K562 (cell line): ENCODE results near the gene MRPL40.

Experiments
- BMI1 ChIP-seq: fragments of 150-350 bp; IDR thresholded peaks from 2 replicates; pipeline ENCODE4 v1.6.1; 2014; ENCODE audit warnings: low read length
- CTCF ChIP-seq, 3 experiments: IDR thresholded peaks in 2 of 3; conservative IDR thresholded peaks in 1 of 3; 2 replicates each; pipeline ENCODE4 v1.5.1; 2011 to 2012; ENCODE audit warnings: low read length in 3 of 3, mild to moderate bottlenecking in 3 of 3, control low read depth in 2 of 3, improper control_type of control experiment in 1 of 3, inconsistent platforms in 1 of 3, low read depth in 1 of 3, mixed read lengths in 1 of 3, moderate library complexity in 1 of 3; ENCODE audit not compliant: insufficient read depth in 2 of 3
- MAFK ChIP-seq: IDR thresholded peaks from 2 replicates; pipeline ENCODE4 v1.6.1; 2011; ENCODE audit warnings: low read length, improper control_type of control experiment
- POLR2A ChIP-seq: fragments of 450-650 bp; conservative IDR thresholded peaks from 2 replicates; pipeline ENCODE4 v1.6.1; 2016
- SETDB1 ChIP-seq: IDR thresholded peaks from one replicate; pipeline ENCODE4 v1.6.1; 2012; ENCODE audit warnings: low read length, control low read depth, inconsistent platforms
- SMARCA5 ChIP-seq: fragments of 450-650 bp; IDR thresholded peaks from 2 replicates; pipeline ENCODE4 v1.6.1; 2016
- TSHZ1 ChIP-seq: fragments of 250-450 bp; sonication (Bioruptor Pico); IDR thresholded peaks from 2 replicates; pipeline ENCODE4 v1.4.0; 2020; ENCODE audit warnings: mild to moderate bottlenecking, moderate library complexity
- ZC3H4 ChIP-seq: sonication (generic); formaldehyde crosslinking; IDR thresholded peaks from 2 replicates; pipeline ENCODE4 v1.9.0; 2021; ENCODE audit warnings: missing genetic modification reagents, borderline replicate concordance
- ZEB2 ChIP-seq: fragments of 450-650 bp; IDR thresholded peaks from 2 replicates; pipeline ENCODE4 v1.6.1; 2016
- ZFP30 ChIP-seq: fragments of 250-450 bp; sonication (Bioruptor Pico); IDR thresholded peaks from 2 replicates; pipeline ENCODE4 v1.8.0; 2022; ENCODE audit warnings: moderate library complexity, mild to moderate bottlenecking, inconsistent platforms, borderline replicate concordance
- ZKSCAN3 ChIP-seq: fragments of 250-450 bp; sonication (Bioruptor Pico); IDR thresholded peaks from 2 replicates; pipeline ENCODE4 v1.4.0; 2020
- ZNF146 ChIP-seq: IDR thresholded peaks from one replicate; pipeline ENCODE4 v1.6.1; 2018; ENCODE audit warnings: missing compliant biosample characterization; ENCODE audit not compliant: unreplicated experiment

GRCh38 chr22:19385221-19385906, 47.0 kb upstream of the MRPL40 start:
- TF ChIP-seq POLR2A (no peak), ZKSCAN3 (no peak), ZC3H4 (CRISPR knock-in tag) (peak; percentile 95; the same call in 1 of the 2 replicates), TSHZ1 (CRISPR knock-in tag) (no peak), ZFP30 (CRISPR knock-in tag) (no peak), SMARCA5 (no peak), MAFK (no peak), ZEB2 (no peak), CTCF (IDR thresholded peaks at IDR 0.05 in 2 of 3, conservative IDR thresholded peaks at IDR 0.05 in 1 of 3; ENCODE audit: insufficient read depth in 2 of 3, low read depth in 1 of 3, low read length in 3 of 3) (no peak), ZNF146 (CRISPR knock-in tag) (no peak), BMI1 (no peak), SETDB1 (no peak)
